ENCODE results near the gene STX12.

DNA sequence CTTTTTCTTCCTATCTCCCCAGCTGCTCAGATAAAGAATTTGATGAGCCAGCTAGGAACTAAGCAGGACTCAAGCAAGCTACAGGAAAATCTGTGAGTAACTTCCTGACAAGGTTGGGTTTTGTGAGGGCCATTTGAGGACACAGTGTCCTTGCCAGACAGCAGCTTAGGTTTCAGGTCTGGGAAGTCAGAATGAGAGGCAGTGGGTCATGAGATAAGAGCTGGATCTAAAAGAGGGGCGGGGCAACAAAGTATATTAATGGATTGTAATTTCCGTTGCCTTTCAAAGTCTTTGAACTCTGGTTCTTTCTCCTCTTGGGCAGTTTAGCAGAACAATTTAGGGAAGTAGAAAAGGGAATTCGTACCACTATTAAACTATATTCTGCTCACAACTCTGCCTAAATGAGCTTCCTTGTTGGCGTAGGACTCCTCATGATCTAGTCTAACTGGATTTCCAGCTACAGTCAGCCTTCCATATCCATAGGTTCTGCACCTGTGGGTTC is 16.6 kb downstream of the STX12 start:
- TF ChIP-seq CTCF (IDR thresholded peaks at IDR 0.05): no peak
- peak; percentile 48 to 95 (median 90) for TF ChIP-seq EP300 (IDR thresholded peaks at IDR 0.05)
- no peak for TF ChIP-seq POLR2A (IDR thresholded peaks at IDR 0.05)
- peak; percentile 71 to 89 for TF ChIP-seq POLR2AphosphoS5 (IDR thresholded peaks at IDR 0.05)
